ENCODE results near the gene ARID4B. TPM values are rescaled to one million over a fixed set of nuclear protein-coding genes. Genes with fewer than 3 reads are reported as not detected.
A peak's percentile ranks its signal among the peaks of the same experiment; 100 is the strongest.

Gene ARID4B
- total RNA-seq, 3 donors from 2014 or later: 26.9 to 41.5 (median 36.4) TPM

- peaks cover 30% of the 10 kb centered on the region for H3K4me1 Mint-ChIP-seq (ENCODE audit: low read depth)
- H3K27me3 Mint-ChIP-seq (ENCODE audit: low read depth): no peaks in the 10 kb centered on the region
- DNase-seq (no peak), ATAC-seq (no peak)
- no peak overlapping the region for H3K4me3 Mint-ChIP-seq
- H3K9me3 Mint-ChIP-seq: no peaks in the 10 kb centered on the region
- H3K36me3 Mint-ChIP-seq (ENCODE audit: insufficient read depth): peaks cover 42% of the 10 kb centered on the region
These were observed 176.9 kb downstream of the ARID4B start for GRCh38 chr1:235151033-235151432.

GRCh38 chr1:235149824-235150223 lies 178.2 kb downstream of the ARID4B start:
- no peak overlapping the region for H3K4me3 Mint-ChIP-seq

DNA sequence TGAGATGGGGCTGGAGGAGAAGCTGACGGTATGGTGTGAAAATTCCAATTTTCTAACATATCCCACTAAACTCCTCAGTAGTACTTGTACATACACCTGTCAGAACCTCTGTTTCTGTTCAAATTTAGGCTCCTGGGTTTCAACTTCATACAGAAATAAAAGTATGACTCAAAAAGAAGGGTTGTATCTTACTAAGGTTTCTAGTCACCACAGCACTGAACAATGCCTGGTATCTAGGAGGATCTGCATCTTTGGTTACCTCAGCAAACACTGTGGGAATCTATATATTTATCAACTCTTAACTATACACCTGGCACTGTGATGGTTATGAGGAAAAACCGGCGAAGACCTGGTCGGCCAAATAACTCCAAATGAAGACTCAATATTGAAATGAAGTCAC lies 180.7 kb downstream of the ARID4B start:
- no peaks in the 10 kb centered on the region for H3K9me3 Mint-ChIP-seq
- H3K27me3 Mint-ChIP-seq (ENCODE audit: low read depth): no peaks in the 10 kb centered on the region
- peak; percentile 58 to 62 for ATAC-seq
- H3K4me3 Mint-ChIP-seq: no peak overlapping the region
- peaks cover 15% of the 10 kb centered on the region for H3K4me1 Mint-ChIP-seq (ENCODE audit: low read depth)
- no peak for DNase-seq
- peaks cover 30% of the 10 kb centered on the region for H3K36me3 Mint-ChIP-seq (ENCODE audit: insufficient read depth)

More at GRCh38 chr1:235149824-235150223, 178.2 kb downstream of the ARID4B start:
- Mint-ChIP-seq H3K9me3 (no peaks in the 10 kb centered on the region), H3K4me1 (ENCODE audit: low read depth) (peaks cover 29% of the 10 kb centered on the region), H3K27me3 (ENCODE audit: low read depth) (no peaks in the 10 kb centered on the region), H3K36me3 (ENCODE audit: insufficient read depth) (peaks cover 46% of the 10 kb centered on the region)
- DNase-seq (no peak), ATAC-seq (no peak)

DNA sequence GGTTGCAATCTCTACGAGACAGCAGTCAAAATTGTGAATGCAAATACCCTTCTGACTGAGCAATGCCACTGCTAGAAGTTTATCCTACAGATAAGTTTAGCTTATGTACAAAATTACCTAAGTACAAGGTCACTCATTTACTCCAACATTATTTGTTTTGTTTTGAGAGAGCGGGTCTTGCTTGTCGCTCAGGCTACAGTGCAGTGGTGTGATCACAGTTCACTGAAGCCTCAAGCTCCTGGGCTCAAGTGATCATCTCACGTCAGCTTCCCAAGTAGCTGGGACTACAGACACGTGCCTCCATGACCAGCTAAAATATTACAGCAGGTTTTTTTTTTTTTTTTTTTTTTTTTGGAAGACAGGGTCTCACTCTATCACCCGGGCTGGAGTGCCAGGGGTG lies 182.3 kb downstream of the ARID4B start:
- no peaks in the 10 kb centered on the region for H3K27me3 Mint-ChIP-seq (ENCODE audit: low read depth)
- no peak for ATAC-seq
- DNase-seq: no peak
- peaks cover 26% of the 10 kb centered on the region for H3K36me3 Mint-ChIP-seq (ENCODE audit: insufficient read depth)
- no peak overlapping the region for H3K4me3 Mint-ChIP-seq
- no peaks in the 10 kb centered on the region for H3K9me3 Mint-ChIP-seq
- H3K4me1 Mint-ChIP-seq (ENCODE audit: low read depth): peaks cover 5% of the 10 kb centered on the region

GRCh38 chr1:235142991-235143390 lies 185.0 kb downstream of the ARID4B start:
- ATAC-seq (no peak), DNase-seq (no peak)
- peaks cover 34% of the 10 kb centered on the region for H3K36me3 Mint-ChIP-seq (ENCODE audit: insufficient read depth)
- no peak overlapping the region for H3K4me3 Mint-ChIP-seq
- H3K4me1 Mint-ChIP-seq (ENCODE audit: low read depth): peaks cover 12% of the 10 kb centered on the region
- H3K27me3 Mint-ChIP-seq (ENCODE audit: low read depth): no peaks in the 10 kb centered on the region
- H3K9me3 Mint-ChIP-seq: no peaks in the 10 kb centered on the region

- H3K4me3 Mint-ChIP-seq: no peak overlapping the region
- peaks cover 12% of the 10 kb centered on the region for H3K4me1 Mint-ChIP-seq (ENCODE audit: low read depth)
- DNase-seq: no peak
- no peaks in the 10 kb centered on the region for H3K9me3 Mint-ChIP-seq
- H3K36me3 Mint-ChIP-seq (ENCODE audit: insufficient read depth): peaks cover 52% of the 10 kb centered on the region
- no peak for ATAC-seq
- H3K27me3 Mint-ChIP-seq (ENCODE audit: low read depth): no peaks in the 10 kb centered on the region
These were observed 188.7 kb downstream of the ARID4B start for GRCh38 chr1:235139315-235139714.

DNA sequence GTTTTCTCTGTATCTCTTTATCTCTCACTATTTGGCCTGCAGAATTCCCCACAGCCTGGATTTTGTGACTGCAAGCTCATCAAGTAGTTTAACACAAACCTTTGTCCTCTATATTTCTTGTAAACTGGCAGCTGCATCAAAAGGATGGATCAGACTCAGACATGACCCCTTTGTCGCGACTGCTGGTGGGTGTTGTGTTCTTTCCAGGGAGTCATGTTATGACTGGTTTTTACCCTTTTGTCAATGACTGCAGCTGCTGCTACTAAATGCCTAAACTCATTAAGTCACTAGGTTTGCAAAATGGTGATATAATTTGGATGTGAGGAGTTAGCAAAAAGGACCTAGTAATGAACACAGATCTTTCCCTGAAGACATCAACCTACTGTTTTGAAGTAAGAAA lies 189.2 kb downstream of the ARID4B start:
- DNase-seq (no peak), ATAC-seq (peak; percentile 81 to 85)
- Mint-ChIP-seq H3K36me3 (ENCODE audit: insufficient read depth) (peaks cover 52% of the 10 kb centered on the region), H3K4me3 (no peak overlapping the region), H3K9me3 (no peaks in the 10 kb centered on the region), H3K27me3 (ENCODE audit: low read depth) (no peaks in the 10 kb centered on the region), H3K4me1 (ENCODE audit: low read depth) (peaks cover 12% of the 10 kb centered on the region)

DNA sequence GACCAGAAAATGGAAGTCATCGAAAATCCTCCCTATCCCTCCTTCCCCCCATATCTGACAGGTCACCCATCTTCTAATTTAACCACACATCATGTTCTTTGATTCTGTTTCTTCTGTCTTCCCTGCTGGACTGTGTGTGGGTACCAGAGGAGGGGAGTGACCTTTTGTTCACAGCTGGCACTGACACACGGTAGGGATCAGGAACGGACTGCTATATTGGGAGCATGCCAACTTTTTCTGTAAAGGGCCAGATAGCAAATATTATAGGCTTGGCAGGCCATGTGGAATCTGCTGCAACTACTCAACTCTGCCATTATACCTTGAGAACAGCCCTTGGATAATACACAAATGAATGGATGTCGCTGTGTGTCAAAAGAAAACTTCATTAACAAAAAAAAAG lies 191.9 kb downstream of the ARID4B start:
- Mint-ChIP-seq H3K4me1 (ENCODE audit: low read depth) (peaks cover 12% of the 10 kb centered on the region), H3K4me3 (no peak overlapping the region), H3K36me3 (ENCODE audit: insufficient read depth) (peaks cover 44% of the 10 kb centered on the region), H3K27me3 (ENCODE audit: low read depth) (no peaks in the 10 kb centered on the region), H3K9me3 (no peaks in the 10 kb centered on the region)
- ATAC-seq (no peak), DNase-seq (no peak)

GRCh38 chr1:235134171-235134570 lies 193.8 kb downstream of the ARID4B start:
- ATAC-seq (no peak), DNase-seq (no peak)
- Mint-ChIP-seq H3K4me3 (no peak overlapping the region), H3K27me3 (ENCODE audit: low read depth) (no peaks in the 10 kb centered on the region), H3K9me3 (no peaks in the 10 kb centered on the region), H3K4me1 (ENCODE audit: low read depth) (peaks cover 9% of the 10 kb centered on the region), H3K36me3 (ENCODE audit: insufficient read depth) (peaks cover 37% of the 10 kb centered on the region)

GRCh38 chr1:235133086-235133485 lies 194.9 kb downstream of the ARID4B start:
- H3K9me3 Mint-ChIP-seq: no peaks in the 10 kb centered on the region
- no peaks in the 10 kb centered on the region for H3K27me3 Mint-ChIP-seq (ENCODE audit: low read depth)
- no peak overlapping the region for H3K4me3 Mint-ChIP-seq
- DNase-seq: no peak
- H3K36me3 Mint-ChIP-seq (ENCODE audit: insufficient read depth): peaks cover 30% of the 10 kb centered on the region
- peaks cover 4% of the 10 kb centered on the region for H3K4me1 Mint-ChIP-seq (ENCODE audit: low read depth)
- no peak for ATAC-seq

GRCh38 chr1:235131961-235132360 lies 196.0 kb downstream of the ARID4B start:
- H3K36me3 Mint-ChIP-seq (ENCODE audit: insufficient read depth): peaks cover 27% of the 10 kb centered on the region
- no peak for DNase-seq
- no peak for ATAC-seq
- H3K9me3 Mint-ChIP-seq: no peaks in the 10 kb centered on the region
- H3K4me3 Mint-ChIP-seq: no peak overlapping the region
- H3K4me1 Mint-ChIP-seq (ENCODE audit: low read depth): peaks cover 5% of the 10 kb centered on the region
- H3K27me3 Mint-ChIP-seq (ENCODE audit: low read depth): no peaks in the 10 kb centered on the region

DNA sequence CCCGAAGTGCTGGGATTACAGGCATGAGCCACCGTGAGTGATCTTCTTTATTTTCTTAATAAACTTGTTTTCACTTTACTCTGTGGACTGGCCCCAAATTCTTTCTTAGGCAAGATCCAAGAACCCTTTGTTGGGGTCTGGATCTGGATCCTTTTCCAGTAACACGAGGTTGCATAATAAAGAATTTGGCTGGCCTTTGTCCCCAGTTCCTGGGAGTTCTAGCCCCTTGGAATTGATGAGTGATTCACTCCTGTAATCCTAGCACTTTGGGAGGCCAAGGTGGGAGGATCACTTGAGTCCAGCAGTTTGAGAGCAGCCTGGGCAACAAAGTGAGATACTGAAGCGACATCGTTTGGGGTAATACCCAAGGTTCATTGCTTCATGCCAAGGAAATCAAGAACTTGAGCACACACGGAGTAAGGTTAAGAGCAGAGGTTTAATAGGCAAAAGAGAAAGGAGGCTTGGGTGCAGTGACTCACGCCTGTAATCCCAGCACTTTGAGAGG lies 197.2 kb downstream of the ARID4B start:
- Mint-ChIP-seq H3K36me3 (ENCODE audit: insufficient read depth) (peaks cover 20% of the 10 kb centered on the region), H3K27me3 (ENCODE audit: low read depth) (no peaks in the 10 kb centered on the region), H3K9me3 (no peaks in the 10 kb centered on the region), H3K4me1 (ENCODE audit: low read depth) (peaks cover 16% of the 10 kb centered on the region), H3K4me3 (no peak overlapping the region)
- no peak for ATAC-seq
- no peak for DNase-seq

- ATAC-seq (no peak), DNase-seq (no peak)
- Mint-ChIP-seq H3K27me3 (ENCODE audit: low read depth) (no peaks in the 10 kb centered on the region), H3K4me3 (no peak overlapping the region), H3K36me3 (ENCODE audit: insufficient read depth) (peaks cover 14% of the 10 kb centered on the region), H3K4me1 (ENCODE audit: low read depth) (peaks cover 22% of the 10 kb centered on the region), H3K9me3 (no peaks in the 10 kb centered on the region)
These were observed 198.0 kb downstream of the ARID4B start for GRCh38 chr1:235129774-235130570.

DNA sequence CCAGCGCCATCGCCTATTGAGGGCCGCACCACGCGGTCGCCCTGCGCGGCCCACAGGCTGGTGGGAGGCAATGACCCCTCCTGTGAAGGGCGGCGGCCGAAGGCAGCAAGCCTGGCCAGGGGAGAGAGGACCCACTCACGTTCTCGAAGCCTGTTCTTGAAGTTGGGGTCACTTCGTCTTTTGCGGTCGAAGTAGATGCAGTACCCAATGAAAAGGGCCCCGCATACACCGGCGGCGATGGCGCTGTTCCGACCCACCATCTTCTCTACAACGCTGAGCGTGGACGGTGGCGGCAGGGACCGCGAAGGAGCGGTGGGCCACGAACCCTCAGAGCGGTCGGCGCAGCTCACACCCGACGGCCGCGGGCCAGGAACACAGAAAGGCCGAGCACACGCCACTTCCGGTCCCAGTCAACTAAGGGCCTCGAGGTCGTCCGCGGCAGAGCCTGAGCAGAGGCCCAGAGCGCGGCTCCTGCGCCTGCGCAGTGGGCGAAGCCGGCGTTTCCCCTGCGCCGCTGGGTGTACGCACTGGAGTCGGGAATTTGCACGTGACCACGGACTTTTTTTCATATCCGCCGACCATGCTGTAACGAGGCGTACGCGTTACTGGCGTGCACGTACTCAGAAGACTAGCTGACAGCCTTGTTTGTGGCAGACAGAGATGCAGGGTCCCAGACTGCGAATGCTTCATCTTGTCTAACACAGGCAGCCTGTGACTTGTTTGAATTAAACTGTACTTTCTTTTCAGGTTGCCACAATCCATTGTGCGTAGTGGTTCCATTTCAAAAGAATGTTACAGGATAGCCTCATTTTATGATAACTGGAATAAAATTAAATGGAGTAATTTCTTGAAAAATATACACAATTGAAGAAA lies 199.3 kb downstream of the ARID4B start, which contains the start of gene TOMM20:
Gene TOMM20 (minus strand): TSS at position 382 of the 873 bp plus-strand sequence. CDS start 122 bp downstream, at position 260.
- H3K4me3 Mint-ChIP-seq: peak within 1 kb of the TSS; percentile 93
- DNase-seq: peak; percentile 90
- H3K4me1 Mint-ChIP-seq (ENCODE audit: low read depth): peaks cover 32% of the 10 kb centered on the region
- no peaks in the 10 kb centered on the region for H3K9me3 Mint-ChIP-seq
- peaks cover 19% of the 10 kb centered on the region for H3K36me3 Mint-ChIP-seq (ENCODE audit: insufficient read depth)
- H3K27me3 Mint-ChIP-seq (ENCODE audit: low read depth): no peaks in the 10 kb centered on the region
- peak; percentile 97 for ATAC-seq

Measured in activated T-cell treated with anti-CD3 and anti-CD28 coated beads, Interleukin-2, amount 50 U/mL, for 4 hours (primary cell).